ENCODE results near the gene DPP6.

- TF ChIP-seq POLR2A (IDR thresholded peaks at IDR 0.05) (no peak), CTCF (IDR thresholded peaks at IDR 0.05 in 4 of 5, conservative IDR thresholded peaks at IDR 0.05 in 1 of 5) (no peak)
These were observed 119.2 kb downstream of the DPP6 start for GRCh38 chr7:154171422-154171821.
